ENCODE data around the gene PIN1.

- no peak for TF ChIP-seq POLR2AphosphoS5 (IDR thresholded peaks at IDR 0.05)
- no peak for TF ChIP-seq REST (IDR thresholded peaks at IDR 0.05; ENCODE audit: borderline replicate concordance)
- no peak for TF ChIP-seq SMC3 (conservative IDR thresholded peaks at IDR 0.05; ENCODE audit: poor library complexity)
- TF ChIP-seq CTCF (IDR thresholded peaks at IDR 0.05; ENCODE audit: poor library complexity, severe bottlenecking), result no peak
- TF ChIP-seq TAF1 (IDR thresholded peaks at IDR 0.05; ENCODE audit: low read depth), result no peak
- no peak for TF ChIP-seq EZH2 (IDR thresholded peaks at IDR 0.05; ENCODE audit: borderline replicate concordance, insufficient read depth, low read length, poor library complexity, severe bottlenecking)
- no peak for TF ChIP-seq EP300 (conservative IDR thresholded peaks at IDR 0.05; ENCODE audit: poor library complexity, severe bottlenecking)
- TF ChIP-seq MXI1 (conservative IDR thresholded peaks at IDR 0.05; ENCODE audit: poor library complexity, severe bottlenecking), result no peak
- TF ChIP-seq RAD21 (conservative IDR thresholded peaks at IDR 0.05), result no peak
These were observed 36.0 kb upstream of the PIN1 start for GRCh38 chr19:9799162-9799561.
